Activated CD4-positive, alpha-beta memory T cell treated with anti-CD3 and anti-CD28 coated beads for 36 hours (primary cell): ENCODE results near the gene CFAP92. TPM values are rescaled to one million over a fixed set of nuclear protein-coding genes. Genes with fewer than 3 reads are reported as not detected.

Source experiments
- CTCF ChIA-PET: fragments of 350-600 bp; sonication (Branson Sonifier 250); formaldehyde crosslinking; loops from one replicate; lab custom pipeline; 2021; ENCODE audit warnings: antibody characterized with exemption, inconsistent platforms; lab: Charles Lee
- POLR2A ChIA-PET: fragments of 350-600 bp; sonication (Branson Sonifier 250); formaldehyde crosslinking; loops from one replicate; lab custom pipeline; 2021; ENCODE audit warnings: antibody characterized with exemption; lab: Charles Lee
- DNase-seq: peaks from one replicate; pipeline ENCODE4 v3.0.0-alpha.2; 2020
- H3K27ac Mint-ChIP-seq: one replicate; pipeline ENCODE4 v1.8.0; 2021; ENCODE audit warnings: mixed read lengths
- H3K27me3 Mint-ChIP-seq: one replicate; pipeline ENCODE4 v1.8.0; 2021; ENCODE audit warnings: mixed read lengths
- H3K36me3 Mint-ChIP-seq: one replicate; pipeline ENCODE4 v1.8.0; 2021; ENCODE audit warnings: mixed read lengths
- H3K4me1 Mint-ChIP-seq: one replicate; pipeline ENCODE4 v1.8.0; 2021; ENCODE audit warnings: low read depth, mixed read lengths
- H3K4me3 Mint-ChIP-seq: one replicate; pipeline ENCODE4 v1.8.0; 2021; ENCODE audit warnings: mild to moderate bottlenecking, mixed read lengths
- H3K9me3 Mint-ChIP-seq: one replicate; pipeline ENCODE4 v1.8.0; 2021; ENCODE audit warnings: mixed read lengths
- intact Hi-C: fragments of 100-400 bp; cut with micrococcal nuclease; formaldehyde crosslinking; loops from one replicate; pipeline ENCODE4 v1.15.1; 2023
- total RNA-seq, 2 experiments: library from RNA; stranded (reverse); gene quantifications; one replicate each; pipeline ENCODE4 v1.2.3, GENCODE V29; 2021

Gene CFAP92
- total RNA-seq, 2 experiments from 2014 or later = 0.24 TPM; not detected in 1

DNA sequence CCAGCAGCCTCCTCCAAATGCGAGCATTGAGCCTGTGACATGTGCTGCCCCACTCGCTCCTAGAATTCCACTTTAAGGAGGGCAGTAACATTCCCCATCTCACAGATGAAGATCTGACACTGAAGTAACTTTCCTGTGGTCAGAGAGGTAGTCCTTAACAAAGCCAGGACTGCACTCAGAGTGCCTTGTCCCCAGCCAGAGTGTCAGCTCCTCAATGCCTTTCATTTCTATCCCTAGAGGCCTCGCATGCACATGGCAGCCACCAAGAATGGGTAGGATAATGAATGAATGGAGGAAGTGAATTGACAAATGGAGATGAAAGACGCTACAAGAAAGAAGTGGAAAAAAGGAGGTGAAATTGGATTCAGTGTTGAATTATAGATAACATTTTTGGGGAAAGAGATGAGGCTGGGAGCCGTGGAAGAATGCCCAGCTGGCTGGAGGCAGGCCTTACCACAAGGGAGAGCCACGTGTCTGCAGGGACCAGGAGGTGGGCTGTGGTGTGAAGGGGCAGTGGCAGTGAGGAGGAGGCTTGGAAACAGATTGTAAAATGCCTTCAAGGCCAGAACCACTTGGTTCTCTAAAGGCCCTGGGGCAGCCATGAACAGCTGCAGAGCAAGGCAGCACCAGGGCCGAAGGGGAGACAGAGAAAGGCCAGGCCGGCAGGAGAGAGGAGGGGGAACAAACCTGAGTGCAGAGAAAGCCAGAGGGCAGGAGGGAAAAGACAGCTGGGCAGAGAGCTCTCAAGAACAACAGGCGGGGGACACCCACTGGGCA is 10.4 kb downstream of the CFAP92 start:
- Mint-ChIP-seq H3K27me3 (no peaks in the 10 kb centered on the region), H3K4me3 (no peak overlapping the region), H3K27ac (no peak overlapping the region), H3K4me1 (no peaks in the 10 kb centered on the region), H3K9me3 (no peaks in the 10 kb centered on the region), H3K36me3 (no peaks in the 10 kb centered on the region)
- POLR2A ChIA-PET = no interaction called here
- CTCF ChIA-PET = interaction anchor here (3.1 kb wide), 1 partner anchor 13 kb away, joined by 21 read pairs; no protein-coding TSS in a partner anchor
- intact Hi-C loops = no loop called here
- DNase-seq = no peak

DNA sequence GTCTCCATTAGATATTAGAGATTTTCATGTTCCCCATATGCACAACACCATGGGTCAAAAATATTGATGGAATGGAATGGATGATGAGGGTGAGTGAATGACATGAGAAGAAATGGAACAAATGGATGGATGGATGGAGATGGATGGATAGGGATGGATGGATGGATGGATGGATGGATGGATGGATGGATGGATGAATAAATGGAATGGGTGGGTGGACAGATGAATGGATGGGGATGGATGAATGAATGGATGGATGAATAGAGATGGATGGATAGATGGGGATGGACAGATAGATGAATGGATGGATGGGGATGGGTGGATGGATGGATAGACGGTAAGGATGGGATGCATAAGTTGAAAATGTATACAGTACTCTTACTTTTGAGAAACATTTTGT is 18.6 kb downstream of the CFAP92 start:
- CTCF ChIA-PET = no interaction called here
- Mint-ChIP-seq H3K36me3 (no peaks in the 10 kb centered on the region), H3K4me1 (no peaks in the 10 kb centered on the region), H3K27me3 (peaks cover 2% of the 10 kb centered on the region), H3K9me3 (no peaks in the 10 kb centered on the region), H3K4me3 (no peak overlapping the region), H3K27ac (no peak overlapping the region)
- POLR2A ChIA-PET = no interaction called here
- intact Hi-C loops = no loop called here
- no peak for DNase-seq

DNA sequence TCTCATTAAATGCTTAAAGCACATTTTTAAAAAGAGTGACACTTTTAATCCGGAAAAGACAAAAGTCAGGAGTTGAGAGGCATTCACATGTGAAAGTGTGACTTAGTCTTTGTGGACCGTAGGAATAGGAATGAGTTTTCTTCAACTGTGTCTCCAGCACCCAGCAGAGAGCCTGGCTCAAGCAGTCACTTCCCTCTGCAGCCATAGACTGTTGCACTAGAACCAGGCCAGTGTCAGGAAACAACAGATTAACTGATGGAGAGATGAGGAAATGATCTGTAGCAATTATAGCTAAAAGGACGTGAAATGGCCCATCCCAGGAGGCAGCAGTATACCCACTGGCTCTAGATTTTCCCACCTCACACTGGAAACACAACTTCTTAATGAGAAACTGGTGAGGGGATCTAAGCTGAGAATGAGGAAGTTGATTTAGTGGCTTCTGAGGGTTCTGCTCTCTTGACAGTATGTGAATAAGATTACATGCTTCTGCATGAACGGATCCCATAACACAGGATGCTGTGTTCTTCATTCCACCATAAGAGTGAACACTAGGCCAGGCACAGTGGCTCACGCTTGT is 19.8 kb downstream of the CFAP92 start:
- DNase-seq = no peak
- Mint-ChIP-seq H3K27ac (no peak overlapping the region), H3K27me3 (peaks cover 2% of the 10 kb centered on the region), H3K9me3 (no peaks in the 10 kb centered on the region), H3K36me3 (no peaks in the 10 kb centered on the region), H3K4me1 (peaks cover 3% of the 10 kb centered on the region), H3K4me3 (no peak overlapping the region)
- POLR2A ChIA-PET = no interaction called here
- CTCF ChIA-PET = interaction anchor here (1.4 kb wide), 1 partner anchor 42 kb away, joined by 3 read pairs; no protein-coding TSS in a partner anchor
- intact Hi-C loops = loop anchor here (5.0 kb wide), 1 partner anchor 78 kb away; no protein-coding TSS in a partner anchor

DNA sequence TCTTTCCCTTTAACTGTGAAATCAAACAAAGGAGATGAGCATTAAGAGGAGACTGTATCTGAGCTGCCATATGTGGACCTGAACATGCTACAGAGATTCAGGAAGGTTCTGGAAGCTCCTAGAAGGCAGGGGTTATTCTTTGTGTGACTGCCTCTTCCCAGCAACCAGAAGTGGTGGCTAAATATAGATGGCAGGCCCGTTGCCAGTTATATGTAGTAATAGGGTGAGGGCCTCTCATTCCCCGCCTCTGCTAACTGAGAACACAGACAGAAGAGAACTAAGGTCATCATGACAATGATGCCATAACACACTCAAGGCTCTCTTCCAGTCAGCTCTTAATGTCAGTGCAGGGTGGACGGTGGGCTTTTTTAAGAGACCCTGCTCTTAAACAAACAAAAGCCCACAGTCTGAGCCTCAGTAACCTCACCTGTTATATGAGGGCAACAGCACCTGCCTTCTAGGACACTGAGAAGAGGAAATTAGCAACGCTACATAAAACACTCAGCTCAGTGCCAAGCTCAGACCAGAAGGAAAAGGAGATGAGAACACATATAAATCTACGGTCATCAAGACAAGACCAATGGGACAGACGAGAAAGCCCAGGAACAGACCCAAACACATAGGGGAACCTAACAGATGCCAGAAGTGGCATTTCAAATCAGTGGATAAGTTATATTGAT is 22.3 kb downstream of the CFAP92 start:
- no peaks in the 10 kb centered on the region for H3K9me3 Mint-ChIP-seq
- H3K36me3 Mint-ChIP-seq = no peaks in the 10 kb centered on the region
- H3K4me1 Mint-ChIP-seq = peaks cover 3% of the 10 kb centered on the region
- intact Hi-C loops = loop anchor here (5.0 kb wide), 1 partner anchor 81 kb away; no protein-coding TSS in a partner anchor
- no peak for DNase-seq
- no peaks in the 10 kb centered on the region for H3K27me3 Mint-ChIP-seq
- CTCF ChIA-PET = interaction anchor here (0.7 to 6.4 kb wide), 26 partner anchors 11 to 519 kb away, joined by 3 to 111 read pairs (median 11); partner anchors contain the start of genes CFAP92 and COPG1
- POLR2A ChIA-PET = no interaction called here
- no peak overlapping the region for H3K27ac Mint-ChIP-seq
- H3K4me3 Mint-ChIP-seq = no peak overlapping the region

DNA sequence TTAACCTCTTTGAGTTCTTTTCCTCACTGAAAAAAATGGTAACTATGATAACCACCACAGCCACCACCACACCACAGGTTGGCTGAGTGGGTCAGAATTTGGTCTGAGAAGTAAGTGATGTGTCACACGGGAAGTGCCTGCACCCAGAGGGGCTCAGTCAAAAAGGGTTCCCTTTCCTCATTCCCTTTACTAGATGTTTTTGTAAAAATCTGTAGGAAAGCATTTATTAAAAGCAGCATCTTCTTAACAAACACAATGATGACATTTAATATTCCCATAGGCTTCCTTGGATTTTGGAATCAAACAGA is 23.2 kb downstream of the CFAP92 start:
- POLR2A ChIA-PET = no interaction called here
- intact Hi-C loops = loop anchor here (1.0 to 5.0 kb wide), 3 partner anchors 46 to 275 kb away; no protein-coding TSS in a partner anchor
- Mint-ChIP-seq H3K9me3 (no peaks in the 10 kb centered on the region), H3K27ac (no peak overlapping the region), H3K36me3 (no peaks in the 10 kb centered on the region), H3K27me3 (no peaks in the 10 kb centered on the region), H3K4me3 (no peak overlapping the region), H3K4me1 (peaks cover 3% of the 10 kb centered on the region)
- DNase-seq = peak; percentile 30
- CTCF ChIA-PET = interaction anchor here (0.6 to 6.4 kb wide), 58 partner anchors 9 to 770 kb away, joined by 3 to 111 read pairs (median 6); partner anchors contain the start of genes ACAD9, CFAP92, COPG1 and HMCES

DNA sequence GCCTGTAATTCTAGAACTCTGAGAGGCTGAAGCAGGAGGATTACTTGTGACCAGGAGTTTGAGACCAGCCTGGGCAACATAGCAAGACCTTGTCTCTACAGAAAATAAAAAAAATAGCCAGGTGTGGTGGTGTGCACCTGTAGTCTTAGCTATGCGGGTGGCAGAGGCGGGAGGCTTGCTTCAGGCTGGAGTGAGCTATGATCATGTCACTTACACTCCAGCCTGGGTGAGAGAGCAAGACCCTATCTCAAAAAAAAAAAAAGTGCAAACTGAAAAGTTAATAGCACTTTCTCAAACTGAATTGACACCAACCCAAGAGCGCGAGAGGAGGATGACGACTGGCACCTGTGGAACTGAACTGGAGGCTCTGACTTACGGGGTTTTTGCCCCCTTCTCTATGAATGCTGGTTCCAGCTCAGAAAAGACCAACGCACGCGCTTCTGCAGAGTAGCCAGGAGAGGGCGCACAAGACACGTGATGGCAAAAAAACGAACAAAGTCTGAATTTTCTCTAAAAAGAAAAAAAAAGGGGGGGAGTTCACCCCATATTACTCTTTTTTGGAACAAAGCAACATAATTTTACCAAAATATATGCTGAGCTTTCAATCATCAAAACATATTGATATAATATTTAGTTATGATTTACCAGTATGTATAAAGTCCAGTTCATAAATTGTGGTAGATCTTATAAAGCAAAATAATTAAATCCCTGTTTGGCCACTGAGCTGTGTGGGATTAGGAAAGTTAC is 23.7 kb downstream of the CFAP92 start:
- Mint-ChIP-seq H3K4me3 (no peak overlapping the region), H3K27me3 (no peaks in the 10 kb centered on the region), H3K36me3 (no peaks in the 10 kb centered on the region), H3K9me3 (no peaks in the 10 kb centered on the region), H3K27ac (no peak overlapping the region), H3K4me1 (peaks cover 3% of the 10 kb centered on the region)
- peak; percentile 72 for DNase-seq
- ChIA-PET POLR2A (interaction anchor here (1.2 kb wide), 1 partner anchor 92 kb away, joined by 4 read pairs; no protein-coding TSS in a partner anchor), CTCF (interaction anchor here (0.6 to 6.4 kb wide), 79 partner anchors 10 to 770 kb away, joined by 3 to 111 read pairs (median 5); partner anchors contain the start of genes ACAD9, CFAP92, COPG1 and HMCES)
- intact Hi-C loops = loop anchor here (1.0 to 5.0 kb wide), 3 partner anchors 46 to 275 kb away; no protein-coding TSS in a partner anchor

DNA sequence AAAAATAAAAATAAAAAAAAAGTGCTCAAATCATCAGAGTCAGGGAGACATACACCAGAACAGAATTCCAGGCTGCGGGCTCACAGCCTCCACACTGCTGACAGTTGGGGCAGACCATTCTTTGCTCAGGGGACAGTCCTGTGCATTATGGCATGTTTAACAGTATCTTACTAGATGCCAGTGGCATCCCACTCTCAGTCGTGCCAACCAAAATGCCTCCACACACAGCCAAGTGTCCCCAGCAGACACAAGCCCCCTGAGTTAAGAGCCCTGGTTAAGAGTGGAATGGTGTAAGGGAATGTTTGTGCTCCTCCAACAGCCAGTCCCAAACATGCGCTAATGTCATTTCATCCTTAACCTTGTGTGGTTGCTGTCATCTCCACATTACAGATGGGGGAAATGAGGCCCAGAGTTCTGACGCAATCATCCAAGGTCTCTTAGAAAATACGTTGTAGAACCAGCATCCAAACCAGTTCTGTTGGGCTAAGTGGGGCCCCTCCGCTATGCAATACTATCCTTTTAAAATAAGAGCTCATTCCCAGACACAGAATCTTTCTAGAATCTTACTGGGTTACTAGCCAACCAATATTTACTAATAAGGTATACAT is 26.0 kb downstream of the CFAP92 start:
- H3K9me3 Mint-ChIP-seq = no peaks in the 10 kb centered on the region
- H3K4me3 Mint-ChIP-seq = no peak overlapping the region
- no peaks in the 10 kb centered on the region for H3K36me3 Mint-ChIP-seq
- ChIA-PET CTCF (interaction anchor here (3.1 to 6.4 kb wide), 2 partner anchors 86 to 195 kb away, joined by 31 to 60 read pairs; no protein-coding TSS in a partner anchor), POLR2A (no interaction called here)
- no peak for DNase-seq
- H3K27me3 Mint-ChIP-seq = no peaks in the 10 kb centered on the region
- H3K4me1 Mint-ChIP-seq = peaks cover 3% of the 10 kb centered on the region
- intact Hi-C loops = no loop called here
- no peak overlapping the region for H3K27ac Mint-ChIP-seq

DNA sequence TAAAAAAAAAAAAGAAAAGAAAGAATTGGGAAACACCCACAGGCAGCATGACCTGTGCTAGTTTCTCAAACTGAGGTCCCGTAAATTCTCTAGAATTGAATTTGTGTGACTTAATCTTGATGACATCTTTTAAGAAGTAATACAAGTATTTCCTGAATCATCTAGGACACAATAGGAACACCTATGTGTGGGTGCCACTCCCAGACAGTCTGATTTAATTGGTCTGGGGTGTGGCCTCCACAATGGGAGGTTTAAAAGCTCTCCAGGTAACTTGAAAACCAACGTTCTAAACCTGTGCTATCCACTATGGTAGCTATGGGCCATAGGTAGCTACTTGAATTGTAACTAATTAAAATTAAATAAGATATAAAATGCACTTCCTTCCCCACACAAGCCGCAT is 28.1 kb downstream of the CFAP92 start:
- Mint-ChIP-seq H3K4me1 (peaks cover 3% of the 10 kb centered on the region), H3K27me3 (no peaks in the 10 kb centered on the region), H3K27ac (no peak overlapping the region), H3K4me3 (no peak overlapping the region), H3K9me3 (no peaks in the 10 kb centered on the region), H3K36me3 (no peaks in the 10 kb centered on the region)
- intact Hi-C loops = no loop called here
- CTCF ChIA-PET = interaction anchor here (1.7 to 6.4 kb wide), 2 partner anchors 50 to 88 kb away, joined by 4 to 60 read pairs; no protein-coding TSS in a partner anchor
- POLR2A ChIA-PET = no interaction called here
- DNase-seq = no peak

DNA sequence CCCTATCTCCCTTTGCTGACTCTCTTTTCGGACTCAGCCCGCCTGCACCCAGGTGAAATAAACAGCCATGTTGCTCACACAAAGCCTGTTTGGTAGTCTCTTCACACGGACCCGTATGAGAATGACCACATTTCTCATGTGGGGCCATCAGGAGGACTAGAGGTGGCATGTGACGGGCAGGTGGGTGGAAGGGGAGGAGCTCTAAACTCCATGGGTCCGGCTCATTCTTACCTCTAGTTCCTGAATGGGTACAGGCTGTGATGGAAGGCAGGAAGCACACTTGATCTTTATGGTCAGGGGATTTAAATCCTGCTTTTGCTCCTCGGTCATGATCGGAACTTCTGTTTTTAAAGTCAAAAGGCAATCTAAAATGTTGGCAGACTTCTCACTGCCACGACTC is 28.6 kb downstream of the CFAP92 start:
- no peak overlapping the region for H3K4me3 Mint-ChIP-seq
- CTCF ChIA-PET = interaction anchor here (1.7 kb wide), 1 partner anchor 51 kb away, joined by 4 read pairs; no protein-coding TSS in a partner anchor

DNA sequence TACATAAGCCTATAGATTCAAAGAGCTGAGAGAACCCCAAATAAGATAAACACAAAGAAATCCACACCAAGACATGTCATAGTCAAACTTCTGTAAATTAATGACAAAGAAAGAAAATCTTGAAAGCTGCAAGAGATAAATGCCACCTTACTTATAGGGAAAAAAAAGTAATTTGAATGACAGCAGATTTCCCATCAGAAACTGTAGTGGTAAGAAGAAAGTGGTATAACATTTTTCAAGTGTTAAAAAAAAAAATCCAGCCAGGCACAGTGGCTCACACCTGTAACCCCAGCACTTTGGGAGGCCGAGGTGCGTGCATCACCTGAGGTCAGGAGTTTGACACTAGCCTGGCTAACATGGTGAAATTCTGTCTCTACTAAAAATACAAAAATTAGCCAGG is 37.4 kb downstream of the CFAP92 start:
- CTCF ChIA-PET = no interaction called here
- intact Hi-C loops = no loop called here
- DNase-seq = no peak
- H3K4me1 Mint-ChIP-seq = no peaks in the 10 kb centered on the region
- H3K9me3 Mint-ChIP-seq = no peaks in the 10 kb centered on the region
- H3K36me3 Mint-ChIP-seq = no peaks in the 10 kb centered on the region
- no peak overlapping the region for H3K4me3 Mint-ChIP-seq
- POLR2A ChIA-PET = no interaction called here
- H3K27ac Mint-ChIP-seq = no peak overlapping the region
- no peaks in the 10 kb centered on the region for H3K27me3 Mint-ChIP-seq

More for the DNA sequence above, 28.6 kb downstream of the CFAP92 start:
- no peak for DNase-seq
- intact Hi-C loops = no loop called here
- POLR2A ChIA-PET = no interaction called here
- Mint-ChIP-seq H3K9me3 (no peaks in the 10 kb centered on the region), H3K4me1 (peaks cover 3% of the 10 kb centered on the region), H3K27me3 (no peaks in the 10 kb centered on the region), H3K27ac (no peak overlapping the region), H3K36me3 (no peaks in the 10 kb centered on the region)
